ENCODE results near the gene EIPR1.

GRCh38 chr2:3242747-3243369 is 134.8 kb downstream of the EIPR1 start:
- TF ChIP-seq, protein P1, sequence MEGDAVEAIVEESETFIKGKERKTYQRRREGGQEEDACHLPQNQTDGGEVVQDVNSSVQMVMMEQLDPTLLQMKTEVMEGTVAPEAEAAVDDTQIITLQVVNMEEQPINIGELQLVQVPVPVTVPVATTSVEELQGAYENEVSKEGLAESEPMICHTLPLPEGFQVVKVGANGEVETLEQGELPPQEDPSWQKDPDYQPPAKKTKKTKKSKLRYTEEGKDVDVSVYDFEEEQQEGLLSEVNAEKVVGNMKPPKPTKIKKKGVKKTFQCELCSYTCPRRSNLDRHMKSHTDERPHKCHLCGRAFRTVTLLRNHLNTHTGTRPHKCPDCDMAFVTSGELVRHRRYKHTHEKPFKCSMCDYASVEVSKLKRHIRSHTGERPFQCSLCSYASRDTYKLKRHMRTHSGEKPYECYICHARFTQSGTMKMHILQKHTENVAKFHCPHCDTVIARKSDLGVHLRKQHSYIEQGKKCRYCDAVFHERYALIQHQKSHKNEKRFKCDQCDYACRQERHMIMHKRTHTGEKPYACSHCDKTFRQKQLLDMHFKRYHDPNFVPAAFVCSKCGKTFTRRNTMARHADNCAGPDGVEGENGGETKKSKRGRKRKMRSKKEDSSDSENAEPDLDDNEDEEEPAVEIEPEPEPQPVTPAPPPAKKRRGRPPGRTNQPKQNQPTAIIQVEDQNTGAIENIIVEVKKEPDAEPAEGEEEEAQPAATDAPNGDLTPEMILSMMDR (IDR thresholded peaks at IDR 0.05): no peak
- TF ChIP-seq POLR2A (IDR thresholded peaks at IDR 0.05): no peak
